Adrenal gland (tissue), 12 donors: ENCODE measurements around the gene TBX3. TPM values are rescaled to one million over a fixed set of nuclear protein-coding genes. Genes with fewer than 3 reads are reported as not detected.

Experiments
- DNase-seq, 7 donors: peaks; one replicate each; pipeline ENCODE4 v3.0.0-alpha.2; 2019 to 2020
- H3K27ac ChIP-seq, 5 donors: fragments of 200-600 bp; sonication (generic) in 4 of 5; 1 replicate in 3 of 5; 2 replicates in 2 of 5; pipeline versions ENCODE4 v1.5.1 to v1.8.0; 2016 to 2020; ENCODE audit warnings: mild to moderate bottlenecking in 1 of 5
- H3K27me3 ChIP-seq: fragments of 200-600 bp; 2 replicates; pipeline ENCODE4 v1.8.0; 2021
- H3K36me3 ChIP-seq, 2 donors: fragments of 200-600 bp; replicated peaks in 1 of 2; 1 replicate in 1 of 2; 2 replicates in 1 of 2; pipeline versions ENCODE4 v1.5.1 to v1.8.0; 2018 to 2022
- H3K4me1 ChIP-seq, 2 donors: fragments of 200-600 bp; replicated peaks in 1 of 2; 1 replicate in 1 of 2; 2 replicates in 1 of 2; pipeline versions ENCODE4 v1.5.1 to v1.8.0; 2018 to 2021
- H3K4me3 ChIP-seq, 4 donors: fragments of 200-600 bp; sonication (generic) in 3 of 4; one replicate each; pipeline ENCODE4 v1.5.1; 2016 to 2018
- H3K9me3 ChIP-seq, 3 donors: fragments of 200-600 bp; sonication (generic) in 1 of 3; replicated peaks in 1 of 3; 1 replicate in 2 of 3; 2 replicates in 1 of 3; pipeline versions ENCODE4 v1.5.1 to v1.8.0; 2016 to 2021
- POLR2A ChIP-seq, 2 donors: fragments of 450-650 bp; IDR thresholded peaks; one replicate each; pipeline ENCODE4 v1.6.1; 2017; ENCODE audit warnings: antibody characterized with exemption in 2 of 2, mild to moderate bottlenecking in 2 of 2, moderate library complexity in 1 of 2
- WGBS, 4 donors: extraction: QIAGEN DNeasy Blood & Tissue Kit in 2 of 4; methylation state at CpG; one replicate each; pipeline versions ENCODE4 v1.1.5 to v1.1.7; 2013 to 2017; 5-methylcytosine and 5-hydroxymethylcytosine counted together
- intact Hi-C, 2 donors: fragments of 100-400 bp; cut with DNase I; formaldehyde crosslinking; loops; one replicate each; pipeline versions ENCODE4 v1.14.1 to v1.15.0; 2022 to 2023
- polyA plus RNA-seq, 3 donors: library from polyadenylated mRNA; stranded (reverse); fragments of 200-250 nt in 2 of 3; fragments of 350-450 nt in 1 of 3; fragmentation: Illumina TruSeq in 1 of 3; extraction: RNeasy Lipid Tissue Mini Kit (QIAGEN cat#74804) in 1 of 3; gene quantifications; one replicate each; pipeline ENCODE4 v1.2.3, GENCODE V29; 2013 to 2014
- total RNA-seq, 9 donors: library from RNA; depleted of rRNA in 4 of 9; stranded (reverse); fragments of >200 nt in 4 of 9; fragments of 120-200 nt in 1 of 9; fragmentation: NEBNext Ultra II Directional in 1 of 9; extraction: Animal tissue kit (Norgen Biotek cat#: 25700) in 1 of 9; gene quantifications; one replicate each; pipeline versions ENCODE4 v1.1.0 to v1.2.4, GENCODE V29; 2013 to 2023
- TF ChIP-seq, protein P1 (sequence below), 6 experiments: fragments of 450-650 bp in 4 of 6; fragments of 200-600 bp in 2 of 6; sonication (generic) in 1 of 6; IDR thresholded peaks; 1 replicate in 5 of 6; 2 replicates in 1 of 6; pipeline versions ENCODE4 v1.5.1 to v1.8.0; 2016 to 2021; ENCODE audit warnings: antibody characterized with exemption in 6 of 6, mild to moderate bottlenecking in 2 of 6, moderate library complexity in 1 of 6
- donor health status: healthy with polysubstance abuse.
- donor health status: Bipolar disorder and iron deficiency.
- donor health status: DM: yes; HTN: yes; CAD: no.
- donor health status: DM: no; HTN: no; CAD: no.
- donor health status: DM: no; HTN: no; CAD: no.
- donor health status: DM: yes; HTN: yes; CAD: no.

TBX3 gene
- total and polyA plus RNA-seq, 12 donors = 156 to 602 (median 354) TPM

DNA sequence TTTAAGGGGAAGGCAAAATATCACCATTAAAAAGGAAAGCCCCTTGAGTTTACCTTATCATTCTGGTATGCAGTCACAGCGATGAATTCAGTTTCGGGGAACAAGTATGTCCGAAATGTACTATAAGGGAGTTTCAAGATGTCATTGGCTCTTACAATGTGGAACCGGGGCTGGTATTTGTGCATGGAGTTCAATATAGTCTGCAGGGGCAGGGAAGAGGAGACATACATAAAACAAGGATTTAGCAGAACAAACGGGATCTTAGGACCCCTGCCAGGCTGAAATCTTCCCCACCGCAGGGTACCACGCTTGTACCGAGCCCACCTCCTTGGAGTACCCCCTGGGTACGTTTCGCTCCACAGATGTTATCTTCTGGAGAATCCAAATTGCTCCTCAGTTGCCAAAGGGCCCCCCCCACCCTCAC lies 4.5 kb downstream of the TBX3 start:
- intact Hi-C loops = no loop called here
- Histone ChIP-seq H3K27me3 (no peaks in the 10 kb centered on the region), H3K27ac (peak overlapping the region; percentile 93 to 99 (median 97)), H3K9me3 (no peaks in the 10 kb centered on the region), H3K4me1 (peaks cover 29 to 38% of the 10 kb centered on the region in 2 donors), H3K4me3 (peak overlapping the region; percentile 22 to 78 (median 72)), H3K36me3 (peaks cover 0 to 65% of the 10 kb centered on the region in 2 donors)
- peak in 1 of 2 donors; percentile 31 for TF ChIP-seq POLR2A (IDR thresholded peaks at IDR 0.05)
- TF ChIP-seq, protein P1, sequence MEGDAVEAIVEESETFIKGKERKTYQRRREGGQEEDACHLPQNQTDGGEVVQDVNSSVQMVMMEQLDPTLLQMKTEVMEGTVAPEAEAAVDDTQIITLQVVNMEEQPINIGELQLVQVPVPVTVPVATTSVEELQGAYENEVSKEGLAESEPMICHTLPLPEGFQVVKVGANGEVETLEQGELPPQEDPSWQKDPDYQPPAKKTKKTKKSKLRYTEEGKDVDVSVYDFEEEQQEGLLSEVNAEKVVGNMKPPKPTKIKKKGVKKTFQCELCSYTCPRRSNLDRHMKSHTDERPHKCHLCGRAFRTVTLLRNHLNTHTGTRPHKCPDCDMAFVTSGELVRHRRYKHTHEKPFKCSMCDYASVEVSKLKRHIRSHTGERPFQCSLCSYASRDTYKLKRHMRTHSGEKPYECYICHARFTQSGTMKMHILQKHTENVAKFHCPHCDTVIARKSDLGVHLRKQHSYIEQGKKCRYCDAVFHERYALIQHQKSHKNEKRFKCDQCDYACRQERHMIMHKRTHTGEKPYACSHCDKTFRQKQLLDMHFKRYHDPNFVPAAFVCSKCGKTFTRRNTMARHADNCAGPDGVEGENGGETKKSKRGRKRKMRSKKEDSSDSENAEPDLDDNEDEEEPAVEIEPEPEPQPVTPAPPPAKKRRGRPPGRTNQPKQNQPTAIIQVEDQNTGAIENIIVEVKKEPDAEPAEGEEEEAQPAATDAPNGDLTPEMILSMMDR (IDR thresholded peaks at IDR 0.05) = no peak
- peak in 3 of 7 donors; percentile 33 to 60 (median 38) for DNase-seq
- 30 to 43% (median 33%) methylated on average over 10 of the region's 10 CpGs for WGBS, 4 donors

DNA sequence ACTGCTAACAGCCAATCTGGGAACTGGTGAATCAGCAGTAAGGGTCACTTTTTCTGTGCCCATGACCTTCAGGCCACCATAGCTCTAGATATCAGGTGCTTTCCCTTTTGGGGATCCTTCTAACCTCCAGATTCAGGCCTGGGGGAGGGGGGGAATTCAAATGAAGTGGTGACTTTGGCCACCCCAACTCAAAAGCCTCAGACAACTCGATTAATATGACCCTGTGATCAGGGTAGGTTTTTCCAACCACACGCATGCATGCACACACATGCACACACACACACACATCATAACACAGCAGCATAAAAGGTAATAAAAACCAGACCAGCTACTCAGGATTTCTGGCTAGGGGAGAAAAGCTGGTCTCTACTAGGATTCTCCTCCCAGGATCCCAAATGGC lies 5.3 kb downstream of the TBX3 start:
- no peaks in the 10 kb centered on the region for H3K9me3 ChIP-seq
- TF ChIP-seq POLR2A (IDR thresholded peaks at IDR 0.05) = peak; percentile 46 to 49
- TF ChIP-seq, protein P1 (IDR thresholded peaks at IDR 0.05) = no peak
- peak in 6 of 7 donors; percentile 60 to 76 (median 72) for DNase-seq
- H3K27me3 ChIP-seq = no peaks in the 10 kb centered on the region
- H3K4me1 ChIP-seq = peaks cover 37 to 45% of the 10 kb centered on the region in 2 donors
- 30 to 41% (median 33%) methylated on average over 2 of the region's 2 CpGs for WGBS, 4 donors
- H3K36me3 ChIP-seq = peaks cover 0 to 73% of the 10 kb centered on the region in 2 donors
- intact Hi-C loops = no loop called here
- H3K27ac ChIP-seq = peak overlapping the region; percentile 93 to 99 (median 97)
- peak overlapping the region; percentile 22 to 78 (median 72) for H3K4me3 ChIP-seq

DNA sequence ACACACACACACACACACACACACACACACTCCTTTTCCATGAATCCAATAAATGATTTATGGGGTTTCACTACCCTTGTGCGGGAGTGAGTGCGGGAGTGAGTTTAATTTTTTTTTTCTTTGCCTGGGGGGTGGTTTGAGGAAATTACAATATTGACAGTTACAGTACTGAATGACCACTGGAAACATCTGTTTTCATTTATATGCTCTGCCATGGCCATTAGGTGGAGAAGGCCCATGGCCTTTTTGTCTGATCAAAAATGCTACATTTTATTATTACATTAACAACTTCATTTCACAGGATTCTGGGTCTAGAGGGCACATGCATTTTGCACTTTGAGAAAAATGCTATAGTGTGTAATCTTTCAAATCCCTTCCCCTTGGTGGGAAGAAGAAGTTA lies 5.9 kb downstream of the TBX3 start:
- DNase-seq = no peak
- Histone ChIP-seq H3K9me3 (no peaks in the 10 kb centered on the region), H3K4me3 (peak overlapping the region in 3 of 4 donors; percentile 4 to 78 (median 74)), H3K36me3 (peaks cover 0 to 80% of the 10 kb centered on the region in 2 donors), H3K4me1 (peaks cover 44 to 52% of the 10 kb centered on the region in 2 donors), H3K27me3 (no peaks in the 10 kb centered on the region), H3K27ac (peak overlapping the region; percentile 93 to 99 (median 97))
- intact Hi-C loops = no loop called here
- WGBS, 4 donors = 28 to 48% (median 36%) methylated on average over 2 of the region's 2 CpGs
- TF ChIP-seq, protein P1 (IDR thresholded peaks at IDR 0.05) = no peak
- TF ChIP-seq POLR2A (IDR thresholded peaks at IDR 0.05) = peak in 1 of 2 donors; percentile 29

DNA sequence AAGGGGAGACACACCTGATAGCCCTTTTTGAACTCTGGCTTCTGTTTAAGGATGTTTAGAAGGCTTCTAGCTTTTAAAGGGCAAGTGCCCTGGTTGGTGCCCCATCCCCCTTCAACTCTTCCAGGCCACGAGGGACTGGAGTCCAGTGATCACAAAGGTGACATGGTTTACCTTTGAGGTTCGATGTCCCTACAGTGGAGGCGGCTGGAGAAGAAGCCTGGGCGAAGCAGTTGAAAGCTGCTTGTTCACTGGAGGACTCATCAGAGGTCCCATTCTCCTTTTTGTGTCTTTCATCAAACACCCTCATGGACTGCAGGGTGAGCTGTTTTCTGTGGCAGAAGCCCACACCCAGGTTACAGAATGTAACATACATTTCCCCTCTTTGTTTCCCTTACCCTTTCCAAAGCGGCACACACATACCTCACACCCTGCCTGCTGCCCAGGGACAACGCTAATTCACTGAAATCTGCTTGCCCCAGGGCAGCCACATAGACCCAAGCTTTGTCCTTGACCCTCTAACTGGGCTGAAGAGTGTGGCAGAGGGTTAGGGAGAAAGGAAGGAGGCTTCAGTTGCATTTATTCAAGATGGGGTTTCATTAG lies 7.7 kb downstream of the TBX3 start:
- intact Hi-C loops = no loop called here
- TF ChIP-seq, protein P1 (IDR thresholded peaks at IDR 0.05) = no peak
- peak in 1 of 2 donors; percentile 14 for TF ChIP-seq POLR2A (IDR thresholded peaks at IDR 0.05)
- Histone ChIP-seq H3K36me3 (peaks cover 0 to 92% of the 10 kb centered on the region in 2 donors), H3K27ac (peak overlapping the region; percentile 67 to 99 (median 93)), H3K9me3 (no peaks in the 10 kb centered on the region), H3K4me3 (peak overlapping the region in 2 of 4 donors; percentile 7 to 74), H3K27me3 (no peaks in the 10 kb centered on the region), H3K4me1 (peaks cover 59 to 66% of the 10 kb centered on the region in 2 donors)
- 20 to 40% (median 32%) methylated on average over 6 of the region's 6 CpGs for whole genome bisulfite sequencing, 4 donors
- DNase-seq = peak in 3 of 7 donors; percentile 37 to 64 (median 39)
